HEK293T (cell line): ENCODE measurements around the gene SLCO4A1.

ENCODE experiments used
- BHLHE40 ChIP-seq: fragments of 450-650 bp; IDR thresholded peaks from 2 replicates; pipeline ENCODE4 v1.6.1; 2016; ENCODE audit warnings: mild to moderate bottlenecking, moderate library complexity, borderline replicate concordance
- CTBP1 ChIP-seq: fragments of 450-650 bp; IDR thresholded peaks from 2 replicates; pipeline ENCODE4 v1.6.1; 2016; ENCODE audit warnings: borderline replicate concordance
- FOXM1 ChIP-seq: fragments of 450-650 bp; IDR thresholded peaks from 2 replicates; pipeline ENCODE4 v1.6.1; 2017; ENCODE audit warnings: mild to moderate bottlenecking, borderline replicate concordance
- PKNOX1 ChIP-seq: fragments of 450-650 bp; IDR thresholded peaks from 2 replicates; pipeline ENCODE4 v1.6.1; 2016
- SP1 ChIP-seq: fragments of 450-650 bp; IDR thresholded peaks from 2 replicates; pipeline ENCODE4 v1.6.1; 2017
- TARDBP ChIP-seq: fragments of 450-650 bp; IDR thresholded peaks from 2 replicates; pipeline ENCODE4 v1.6.1; 2016
- ZNF384 ChIP-seq: fragments of 450-650 bp; IDR thresholded peaks from 2 replicates; pipeline ENCODE4 v1.6.1; 2016

- TF ChIP-seq TARDBP = no peak
- no peak for TF ChIP-seq FOXM1
- TF ChIP-seq ZNF384 = no peak
- no peak for TF ChIP-seq BHLHE40
- no peak for TF ChIP-seq PKNOX1
- no peak for TF ChIP-seq SP1
- TF ChIP-seq CTBP1 = no peak
Observed at GRCh38 chr20:62614085-62614960, 28.0 kb upstream of the SLCO4A1 start.
